ENCODE results near the gene DAGLA.

The DAGLA gene

DNA sequence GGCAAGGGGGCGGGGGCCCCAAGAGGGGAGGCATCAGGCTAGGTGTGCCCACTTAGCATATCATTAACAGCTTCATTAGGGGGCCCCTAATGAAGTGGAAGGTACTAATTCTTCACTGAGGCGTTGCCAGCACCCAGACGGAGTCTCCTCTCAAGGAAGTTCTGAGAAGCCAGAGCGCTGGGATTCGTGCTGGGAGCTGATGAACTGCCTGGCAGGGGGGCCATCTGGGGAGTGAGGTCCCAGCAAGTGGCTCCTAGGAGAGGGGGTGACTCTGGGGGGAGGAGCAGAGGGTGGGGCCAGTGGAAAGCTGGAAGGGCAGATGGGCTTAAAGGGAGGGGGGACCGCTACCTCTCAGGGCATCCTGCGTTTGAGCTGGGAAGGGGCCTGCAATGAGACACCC lies 29.8 kb downstream of the DAGLA start:
- DNase-seq (ENCODE audit: low spot score), result no peak

DNA sequence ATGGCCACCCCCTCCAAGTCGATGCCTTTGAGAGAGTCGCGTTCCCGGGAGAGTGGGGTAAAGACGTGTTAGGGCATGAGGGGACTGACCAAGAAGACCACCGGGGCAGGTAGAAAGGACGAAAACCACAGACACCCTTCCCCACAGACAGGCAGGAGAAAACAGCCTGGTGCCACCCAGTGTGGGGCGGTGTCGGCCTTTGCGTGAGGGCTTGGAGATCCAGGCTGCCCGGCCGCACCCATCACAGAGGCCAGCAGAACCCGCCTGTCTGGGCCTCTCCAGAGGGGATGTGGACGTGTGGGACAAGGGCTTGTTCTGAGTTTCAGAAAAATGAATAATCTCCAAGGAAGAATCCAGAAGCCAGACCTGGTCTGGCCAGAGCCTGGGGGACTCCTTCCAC lies 30.8 kb downstream of the DAGLA start:
- DNase-seq (ENCODE audit: low spot score), result no peak

DNA sequence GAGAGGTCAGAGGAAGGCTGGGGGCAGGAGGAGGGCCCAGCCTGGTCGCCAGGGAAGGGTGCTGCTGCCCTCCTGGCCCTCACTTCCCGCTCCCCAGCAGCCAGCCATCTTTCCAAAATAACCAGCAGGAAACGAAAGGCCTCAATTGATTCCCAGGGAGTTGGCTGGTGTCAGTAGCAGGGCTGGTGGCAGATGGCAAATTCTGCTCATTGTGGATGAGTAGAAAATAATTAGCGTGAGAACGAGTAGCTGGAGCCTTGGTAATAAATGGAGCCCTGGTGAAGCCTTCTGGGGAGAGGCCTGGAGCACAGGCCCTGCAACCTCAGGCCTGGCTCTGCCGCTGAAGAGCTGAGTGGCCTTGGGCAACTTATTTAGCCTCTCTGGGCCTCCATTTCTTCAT lies 31.3 kb downstream of the DAGLA start:
- DNase-seq (ENCODE audit: low spot score), result no peak

DNA sequence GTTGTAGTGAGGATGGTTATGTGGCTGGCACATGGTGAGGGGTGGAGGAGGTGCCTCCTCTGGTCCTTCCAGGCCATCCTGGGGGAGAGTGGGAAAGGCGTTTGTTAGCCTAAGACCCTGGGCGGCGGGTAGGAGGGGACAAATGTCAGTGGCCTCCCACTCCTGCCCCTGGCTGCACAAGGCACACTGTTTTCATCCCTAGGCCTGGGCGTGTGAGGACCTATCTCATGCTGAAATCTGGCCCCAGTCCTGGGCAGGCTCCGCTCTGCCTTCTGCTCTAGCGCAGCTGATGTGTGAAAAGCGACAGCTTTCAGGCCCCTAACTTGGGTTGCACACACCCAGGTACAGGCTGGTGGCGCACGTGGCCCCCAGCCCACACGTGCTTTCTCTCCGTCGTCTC lies 32.1 kb downstream of the DAGLA start:
- DNase-seq (ENCODE audit: low spot score), result no peak

DNA sequence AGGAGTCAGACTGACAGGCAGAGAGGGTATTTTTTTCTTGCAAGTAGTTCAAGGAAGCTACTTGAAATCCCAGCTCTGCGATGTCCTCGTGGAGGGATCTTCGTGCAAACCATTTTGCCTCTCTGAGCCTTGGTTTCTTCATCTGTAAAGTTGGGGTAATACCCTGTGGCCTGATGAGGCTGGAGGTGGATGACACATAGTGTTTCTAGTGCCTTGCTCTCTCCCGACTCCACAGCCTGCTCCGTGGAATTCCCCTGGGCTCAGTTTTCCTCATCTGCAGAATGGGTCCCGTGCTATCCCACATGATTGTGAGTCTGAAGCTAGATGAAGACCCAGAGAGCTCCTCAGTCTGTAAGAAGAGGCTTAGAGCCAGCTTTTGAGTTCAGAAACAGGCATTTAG lies 32.7 kb downstream of the DAGLA start:
- DNase-seq (ENCODE audit: low spot score), result no peak

DNA sequence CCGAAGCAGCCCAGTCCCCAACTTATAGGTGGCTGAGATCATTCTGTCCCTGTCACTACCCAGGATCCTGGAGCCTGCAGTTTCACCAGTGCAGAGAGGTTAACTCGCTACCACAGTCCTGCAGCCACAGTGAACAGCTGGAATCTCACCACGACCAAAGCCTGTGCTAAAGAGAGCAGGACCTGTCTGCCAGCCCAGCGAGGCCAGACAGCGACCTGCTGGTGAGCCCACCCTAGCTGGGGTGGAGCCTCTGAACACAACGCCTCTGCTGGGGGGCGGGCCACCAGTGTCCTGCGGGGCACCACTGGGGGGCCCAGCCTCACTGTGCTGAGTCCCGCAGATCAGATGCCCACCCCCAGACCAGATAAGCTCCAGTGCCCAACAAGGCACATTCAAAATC lies 33.3 kb downstream of the DAGLA start:
- no peak for DNase-seq (ENCODE audit: low spot score)

DNA sequence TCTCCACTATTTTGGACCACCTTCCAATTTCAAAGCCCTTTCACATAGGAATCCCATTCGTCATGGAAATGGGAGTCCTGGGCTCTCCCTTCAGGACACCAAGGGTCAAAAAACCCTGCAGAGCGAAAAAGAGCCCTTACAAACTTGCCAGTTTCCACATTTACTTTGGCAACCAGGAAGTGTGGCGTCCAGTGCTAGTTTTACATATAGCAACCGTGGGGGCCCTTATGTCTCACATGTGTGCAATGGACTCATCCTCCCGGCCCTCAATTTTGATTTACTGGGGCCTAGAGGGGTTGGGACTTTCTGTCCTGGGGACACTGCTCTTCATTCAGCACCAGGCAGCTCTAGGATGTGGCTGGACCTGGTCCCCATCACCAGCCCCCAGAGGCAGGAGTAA lies 33.7 kb downstream of the DAGLA start:
- no peak for DNase-seq (ENCODE audit: low spot score)

DNA sequence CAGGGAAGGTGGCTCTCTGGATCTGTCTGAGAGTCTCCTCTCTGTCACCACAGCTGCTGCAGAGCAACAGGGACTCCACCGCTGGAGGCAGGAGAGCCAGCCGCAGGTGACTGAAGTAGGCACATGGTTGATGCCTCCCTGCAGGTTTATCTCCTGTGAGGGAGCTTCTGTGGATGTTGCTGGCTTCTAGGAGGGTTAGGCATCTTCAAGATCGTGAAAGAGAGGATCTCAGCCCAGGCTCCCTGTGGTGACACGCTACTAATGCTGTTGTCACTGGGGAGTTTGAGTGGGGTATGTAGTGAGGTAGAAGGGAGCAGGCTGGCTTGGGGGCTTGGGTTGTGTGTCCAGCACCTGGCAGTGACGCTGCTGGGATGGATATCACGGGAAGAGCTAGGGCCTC lies 34.1 kb downstream of the DAGLA start:
- no peak for DNase-seq (ENCODE audit: low spot score)

DNA sequence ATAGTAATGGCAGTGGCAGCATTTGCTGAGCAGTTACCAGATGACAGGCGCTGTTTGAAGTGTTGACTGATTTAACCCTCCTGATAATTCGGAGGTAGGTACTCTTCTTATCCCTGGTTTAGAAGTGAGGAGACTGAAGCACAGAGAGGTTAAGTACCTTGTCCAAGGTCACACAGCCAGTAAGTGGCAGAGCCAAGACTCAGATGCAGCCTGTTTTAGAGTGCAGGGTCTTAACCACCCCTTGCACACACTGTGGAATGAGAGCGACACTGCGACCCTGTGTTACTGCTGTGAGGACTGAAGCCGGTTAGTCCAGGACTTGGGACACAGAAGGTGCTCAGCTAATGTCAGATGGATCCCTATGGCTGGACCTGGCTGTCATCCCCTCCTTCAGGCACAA lies 34.7 kb downstream of the DAGLA start:
- DNase-seq (ENCODE audit: low spot score), result no peak

DNA sequence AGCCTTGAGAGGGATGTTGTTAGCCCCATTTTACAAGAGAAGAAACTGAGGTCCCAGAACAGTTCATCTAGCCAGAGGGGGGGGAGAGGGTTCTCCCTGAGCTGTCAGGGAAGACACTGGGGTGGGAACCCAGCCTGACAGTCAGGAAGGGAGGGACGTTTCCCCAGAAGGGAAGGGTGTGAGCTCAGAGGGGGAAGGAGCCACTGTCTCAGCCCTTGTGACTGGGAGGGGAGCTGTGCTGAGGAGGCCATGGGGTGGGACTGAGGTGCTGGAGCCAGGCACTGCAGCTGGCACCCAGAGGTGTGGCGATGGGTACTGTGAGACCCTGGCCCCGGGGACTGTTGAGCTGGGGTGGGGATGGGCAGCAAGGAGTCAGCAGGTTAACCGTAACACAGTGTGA lies 35.7 kb downstream of the DAGLA start:
- no peak for DNase-seq (ENCODE audit: low spot score)

DNA sequence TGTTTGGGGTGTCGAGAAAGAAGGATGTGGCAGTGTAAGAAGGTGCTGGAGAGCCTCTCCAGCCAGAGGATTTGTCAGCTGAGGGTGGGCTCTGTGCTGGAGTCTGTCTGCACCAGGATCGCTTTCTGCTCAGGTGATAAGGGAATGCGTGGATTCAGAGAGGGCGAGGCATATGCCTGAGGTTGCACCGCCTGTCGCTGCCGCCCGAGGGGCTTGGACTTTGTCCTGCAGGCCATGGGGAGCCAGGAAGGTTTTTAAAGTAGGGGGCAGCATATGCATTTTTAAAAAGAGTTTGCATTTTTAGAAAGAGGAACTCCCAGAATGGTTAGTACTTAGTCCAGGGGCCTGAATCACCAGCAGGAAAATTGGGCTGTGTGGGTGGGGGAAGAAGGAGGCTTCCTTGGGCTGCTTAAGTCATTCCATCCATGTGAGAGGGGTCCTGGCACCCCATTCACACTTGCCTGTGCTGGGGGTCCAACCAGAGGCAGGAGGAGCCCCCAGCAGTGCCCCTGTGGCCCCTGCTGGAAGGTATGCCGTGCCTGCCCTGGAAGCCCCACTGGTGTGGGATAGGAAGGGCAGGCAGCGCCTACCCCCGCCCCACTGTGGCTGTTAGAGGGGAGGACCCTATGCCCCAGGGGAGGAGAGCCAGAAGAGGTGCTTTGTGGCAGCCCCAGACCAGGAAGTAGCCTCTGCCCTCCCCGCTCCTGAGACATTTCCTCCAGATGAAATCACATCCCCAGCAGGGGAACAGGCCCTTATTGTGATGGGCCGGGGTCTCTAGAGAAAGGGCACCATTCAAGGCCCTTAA lies 36.5 kb downstream of the DAGLA start:
- no peak for DNase-seq (ENCODE audit: low spot score)

DNA sequence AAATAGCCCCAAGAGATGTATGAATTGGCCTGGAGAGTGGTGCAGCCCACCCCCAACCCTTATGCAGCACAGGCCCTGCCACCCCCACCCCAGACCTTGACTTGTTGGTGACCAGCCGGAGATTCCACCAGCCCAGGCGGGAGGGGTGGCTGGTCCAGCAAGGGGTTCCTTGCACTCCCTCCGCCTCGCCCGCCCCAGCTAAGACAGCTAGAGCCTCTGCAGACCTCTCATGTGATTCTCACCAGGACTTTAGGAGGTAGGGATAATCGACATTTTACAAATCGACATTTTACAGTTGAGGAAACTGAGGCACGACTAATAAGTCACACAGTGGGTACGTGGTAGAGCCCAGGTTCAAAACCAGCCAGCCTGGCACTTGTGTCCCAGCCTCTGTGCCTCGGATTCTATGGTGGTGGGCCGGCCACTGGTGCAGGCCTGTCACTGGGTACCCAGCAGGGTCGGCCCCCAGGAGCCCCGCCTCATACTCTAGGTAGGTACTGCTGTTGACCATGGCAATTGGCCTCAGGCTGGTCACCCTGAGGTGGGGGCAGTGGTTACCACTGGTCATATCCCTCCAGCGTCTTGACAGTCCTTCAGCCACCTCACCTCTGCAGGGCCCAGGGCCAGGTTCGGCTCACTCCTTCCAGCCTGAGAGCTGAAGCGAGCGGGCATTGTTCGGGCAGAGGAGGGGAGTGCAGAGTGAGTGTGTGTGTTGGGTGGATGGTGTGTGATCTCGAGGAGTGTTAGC lies 37.3 kb downstream of the DAGLA start:
- DNase-seq (ENCODE audit: low spot score), result no peak

DNA sequence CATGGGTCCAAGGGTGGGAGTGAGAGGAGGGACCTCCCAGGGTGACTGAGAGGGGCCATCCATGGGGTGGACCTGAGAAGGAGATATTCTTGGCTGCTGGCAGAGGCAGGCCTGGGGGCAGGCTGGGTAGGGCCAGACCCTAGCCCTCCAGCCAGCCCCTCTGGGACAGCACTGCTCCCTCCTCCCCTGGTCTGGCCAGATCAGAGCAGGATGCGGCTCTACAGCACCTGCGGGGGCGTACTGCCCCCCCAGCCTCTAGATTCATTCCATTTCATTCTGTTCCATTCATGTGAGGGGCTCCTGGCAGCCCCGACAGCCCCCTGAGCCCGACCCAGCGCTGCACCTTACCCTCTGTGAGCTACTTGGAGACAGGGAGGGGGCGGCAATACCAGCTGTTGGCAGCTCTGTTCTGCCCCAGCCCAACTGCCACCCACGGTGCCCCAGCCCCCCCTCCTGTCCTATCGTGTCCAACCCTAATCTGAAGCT lies 37.9 kb downstream of the DAGLA start:
- DNase-seq (ENCODE audit: low spot score), result no peak

DNA sequence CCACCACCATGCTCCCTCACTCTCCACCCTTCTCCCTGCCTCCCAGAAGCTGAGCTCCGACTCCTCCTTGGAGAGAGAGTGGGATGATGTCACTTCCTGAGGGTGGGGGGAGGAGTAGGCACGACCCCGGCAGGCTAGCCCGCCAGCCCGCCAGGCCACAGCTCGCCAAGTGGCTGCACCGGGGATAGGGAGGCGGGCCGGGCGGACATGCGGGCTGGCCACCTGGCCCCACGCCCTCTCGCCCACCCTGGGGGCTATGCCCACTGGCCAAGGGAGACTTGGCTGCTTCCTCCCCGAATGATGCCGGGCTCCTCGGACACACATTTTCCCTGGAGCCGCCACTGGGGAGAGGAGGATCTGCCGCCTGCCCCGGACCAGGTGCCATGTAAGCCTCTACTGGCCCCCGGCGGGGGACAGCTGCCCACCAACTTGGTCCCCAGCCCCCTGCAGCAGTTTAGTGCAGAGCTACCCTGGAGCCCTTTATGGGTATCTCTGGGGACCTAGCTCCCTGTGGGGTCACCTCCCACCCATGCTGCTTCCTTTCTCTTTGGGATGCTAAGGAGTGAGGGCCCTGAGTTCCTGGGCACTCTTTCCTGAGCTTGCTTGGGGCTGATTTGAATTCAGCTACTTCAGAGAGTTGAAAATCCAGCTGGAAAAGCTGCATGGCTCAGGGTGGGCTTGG lies 38.6 kb downstream of the DAGLA start:
- no peak for DNase-seq (ENCODE audit: low spot score)

DNA sequence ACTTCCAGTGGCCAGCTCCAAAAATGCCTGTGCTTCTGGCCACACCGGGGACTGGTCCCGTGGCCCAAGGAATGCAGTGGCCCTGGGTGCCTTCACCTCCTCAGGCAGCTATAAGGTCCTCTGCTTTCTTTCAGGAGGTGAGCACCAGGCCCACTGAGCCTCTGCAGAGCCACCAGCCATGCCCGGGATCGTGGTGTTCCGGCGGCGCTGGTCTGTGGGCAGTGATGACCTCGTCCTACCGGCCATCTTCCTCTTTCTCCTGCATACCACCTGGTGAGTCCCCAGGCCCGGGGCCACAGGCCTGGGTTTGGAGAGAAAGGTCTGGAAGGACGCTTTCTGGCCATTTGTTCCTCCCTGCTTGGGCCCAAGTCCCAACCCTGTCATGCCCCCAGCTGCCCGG lies 39.8 kb downstream of the DAGLA start:
- DNase-seq (ENCODE audit: low spot score), result no peak

DNA sequence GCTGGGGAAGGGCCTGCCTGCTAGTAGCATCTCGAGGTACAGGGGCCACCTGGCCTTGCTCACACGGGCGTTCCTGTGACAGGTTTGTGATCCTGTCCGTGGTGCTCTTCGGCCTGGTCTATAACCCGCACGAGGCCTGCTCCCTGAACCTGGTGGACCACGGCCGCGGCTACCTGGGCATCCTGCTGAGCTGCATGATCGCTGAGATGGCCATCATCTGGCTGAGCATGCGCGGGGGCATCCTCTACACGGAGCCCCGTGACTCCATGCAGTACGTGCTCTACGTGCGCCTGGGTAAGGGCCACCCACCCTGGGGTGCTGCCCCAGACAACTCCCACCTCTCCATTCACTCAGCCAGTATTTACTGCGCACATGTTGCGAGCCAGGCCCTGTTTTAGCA lies 40.4 kb downstream of the DAGLA start:
- DNase-seq (ENCODE audit: low spot score), result no peak

DNA sequence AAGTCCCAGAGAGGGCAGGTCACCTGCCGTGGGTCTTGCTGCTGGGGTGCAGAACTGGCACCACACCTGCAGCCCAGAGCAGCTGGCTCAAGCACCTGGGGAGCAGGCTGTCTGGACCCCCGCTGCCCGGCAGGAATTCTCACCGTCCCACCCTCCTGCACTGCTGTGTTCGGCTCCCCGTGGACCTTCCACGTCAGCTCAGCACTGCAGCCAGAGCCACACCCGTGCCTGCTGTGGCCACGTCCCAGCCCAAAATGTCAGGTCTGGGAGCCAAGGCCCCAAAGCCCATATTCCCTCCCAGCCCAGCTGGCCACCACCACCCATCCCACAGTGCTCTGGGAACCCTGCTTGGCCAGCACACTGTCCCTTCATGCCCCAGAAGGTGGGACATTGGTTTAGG lies 44.2 kb downstream of the DAGLA start:
- DNase-seq (ENCODE audit: low spot score), result no peak

DNA sequence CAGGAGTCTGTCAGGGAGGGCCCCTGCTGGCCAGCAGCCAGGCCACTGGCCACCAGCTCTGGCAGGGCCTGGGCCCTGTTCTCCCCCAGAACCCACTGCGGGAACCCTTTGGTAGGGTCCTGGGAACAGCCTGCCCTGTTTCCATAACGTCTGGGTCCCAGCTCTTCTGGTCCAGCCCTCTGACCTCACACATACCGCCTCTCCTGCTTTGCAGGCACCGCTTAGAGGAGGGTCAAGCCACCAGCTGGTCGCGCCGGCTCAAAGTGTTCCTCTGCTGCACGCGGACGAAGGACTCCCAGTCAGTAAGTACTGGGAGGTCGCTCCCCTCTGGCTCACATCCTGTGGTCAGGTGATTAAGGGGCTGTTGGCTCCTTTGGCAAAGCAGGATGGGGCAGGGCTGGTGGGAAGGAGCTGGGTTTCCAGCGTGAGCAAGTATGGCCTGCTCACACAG lies 45.6 kb downstream of the DAGLA start:
- no peak for DNase-seq (ENCODE audit: low spot score)

DNA sequence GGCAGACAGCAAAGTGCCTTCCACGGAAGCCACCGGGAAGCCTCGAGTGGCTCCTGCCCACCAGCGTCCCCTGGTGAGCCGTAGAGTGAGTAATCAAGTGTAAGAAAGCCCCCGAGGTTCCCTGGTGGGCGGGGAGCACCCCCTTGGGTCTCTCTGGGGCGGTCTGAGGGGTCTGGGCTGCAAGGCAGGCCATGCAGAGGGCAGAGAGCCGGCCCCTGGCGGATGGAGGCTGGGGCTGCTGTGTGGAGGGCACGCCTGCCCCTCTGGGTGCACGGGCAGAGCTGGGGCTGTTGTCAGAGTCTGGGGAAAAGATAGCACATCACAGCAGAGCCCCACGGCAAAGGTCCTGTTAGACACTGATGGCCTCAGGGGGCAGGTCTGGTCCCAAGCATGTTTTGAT lies 46.6 kb downstream of the DAGLA start:
- DNase-seq (ENCODE audit: low spot score), result no peak

DNA sequence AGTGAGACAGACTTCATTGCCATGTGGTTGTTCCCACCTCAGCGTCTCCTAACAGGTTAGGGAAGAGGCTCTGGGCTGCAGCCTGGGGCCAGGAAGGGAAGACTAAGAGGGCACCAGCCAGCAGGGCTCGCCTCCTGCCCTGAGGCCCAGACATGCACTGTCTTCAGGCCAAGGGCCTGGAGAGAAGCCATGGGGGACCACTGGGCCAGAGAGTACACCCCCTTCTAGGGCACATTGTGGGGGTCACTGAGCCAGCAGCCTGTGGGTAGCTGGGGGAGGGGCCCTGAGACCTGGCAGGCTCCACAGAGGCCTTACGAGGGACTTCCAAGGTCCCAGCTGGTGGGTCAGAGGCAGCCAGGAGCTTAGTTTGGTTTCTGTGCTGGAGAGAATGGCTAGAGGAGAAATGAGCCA lies 47.2 kb downstream of the DAGLA start:
- no peak for DNase-seq (ENCODE audit: low spot score)

DNA sequence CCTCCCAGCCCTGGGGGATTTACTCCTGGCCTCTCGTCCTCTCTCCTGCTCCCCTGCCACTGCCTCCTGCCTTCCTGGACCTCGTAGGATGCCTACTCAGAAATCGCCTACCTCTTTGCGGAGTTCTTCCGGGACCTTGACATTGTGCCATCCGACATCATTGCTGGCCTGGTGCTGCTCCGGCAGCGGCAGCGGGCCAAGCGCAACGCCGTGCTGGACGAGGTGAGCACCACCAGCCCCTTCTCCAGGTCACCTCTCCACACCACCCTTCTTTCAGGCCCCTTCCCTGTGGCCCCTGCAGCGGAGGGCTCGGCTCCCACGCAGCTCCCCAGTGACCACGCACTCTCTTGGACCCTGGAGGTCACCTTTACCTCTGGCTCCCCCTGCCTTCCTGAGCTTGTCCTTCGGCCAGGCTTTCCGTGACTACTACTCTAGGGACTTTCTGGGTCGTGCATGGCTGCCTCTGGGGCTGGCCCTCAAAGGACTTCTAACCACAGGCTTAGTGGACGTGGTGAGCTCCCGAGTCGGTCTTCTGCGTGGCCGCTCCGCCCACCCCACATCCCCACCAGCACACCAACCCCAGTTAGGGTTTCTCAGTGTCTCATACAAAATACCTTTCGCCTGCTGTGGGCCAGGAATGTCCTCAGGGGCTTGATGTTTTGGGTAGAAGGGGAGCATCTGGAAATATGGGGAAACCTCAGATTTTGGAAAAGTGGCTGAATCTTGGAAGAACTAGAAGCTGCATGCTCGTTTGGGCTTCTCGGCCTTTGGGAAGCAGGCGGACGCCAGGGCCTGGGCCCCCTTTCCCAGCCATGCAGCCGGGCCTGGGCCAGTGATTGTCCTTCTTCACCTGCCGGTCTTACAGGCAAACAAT lies 48.1 kb downstream of the DAGLA start:
- no peak for DNase-seq (ENCODE audit: low spot score)

DNA sequence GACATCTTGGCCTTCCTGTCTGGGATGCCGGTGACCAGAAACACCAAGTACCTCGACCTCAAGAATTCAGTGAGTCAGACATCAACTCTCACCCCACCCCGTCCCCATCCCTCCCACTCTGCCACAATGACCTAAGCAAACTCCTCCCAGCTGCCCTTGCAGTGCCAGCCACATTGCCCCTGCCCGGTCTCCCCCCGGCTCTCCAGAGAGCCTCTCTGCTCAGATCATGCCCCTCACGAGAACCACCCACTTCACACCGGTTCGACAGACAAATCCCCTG lies 48.7 kb downstream of the DAGLA start:
- DNase-seq (ENCODE audit: low spot score), result no peak
